GM12878 (cell line): ENCODE data around the gene CCDC149.

Experiments
- BRCA1 ChIP-seq: IDR thresholded peaks from 2 replicates; pipeline ENCODE4 v1.6.1; 2011; ENCODE audit warnings: low read depth, low read length, improper control_type of control experiment
- EZH2 ChIP-seq: IDR thresholded peaks from 2 replicates; pipeline ENCODE4 v1.6.1; 2012; ENCODE audit warnings: low read depth, mild to moderate bottlenecking, control low read depth, inconsistent platforms, low read length, borderline replicate concordance; ENCODE audit not compliant: control insufficient read depth
- HDAC2 ChIP-seq: fragments of 200-600 bp; sonication (generic); IDR thresholded peaks from 2 replicates; pipeline ENCODE4 v1.6.1; 2017
- JUND ChIP-seq: IDR thresholded peaks from 2 replicates; pipeline ENCODE4 v1.6.1; 2012; ENCODE audit warnings: low read depth, mild to moderate bottlenecking, low read length, improper control_type of control experiment, moderate library complexity
- POLR2A ChIP-seq: IDR thresholded peaks from 2 replicates; pipeline ENCODE4 v1.6.1; 2011; ENCODE audit warnings: low read depth, mild to moderate bottlenecking, low read length
- RAD21 ChIP-seq: IDR thresholded peaks from 2 replicates; pipeline ENCODE4 v1.6.1; 2011; ENCODE audit warnings: mild to moderate bottlenecking, low read depth, low read length, moderate library complexity; ENCODE audit not compliant: insufficient read depth
- RCOR1 ChIP-seq: conservative IDR thresholded peaks from 2 replicates; pipeline ENCODE4 v1.6.1; 2012; ENCODE audit warnings: low read depth, low read length, improper control_type of control experiment
- SREBF2 ChIP-seq: IDR thresholded peaks from 2 replicates; pipeline ENCODE4 v1.6.1; 2012; ENCODE audit warnings: mild to moderate bottlenecking, low read length
- TF ChIP-seq, protein P1 (sequence below): IDR thresholded peaks from 2 replicates; pipeline ENCODE4 v1.6.1; 2011; ENCODE audit warnings: low read depth, low read length, improper control_type of control experiment, borderline replicate concordance
- TF ChIP-seq, protein P2 (sequence below): IDR thresholded peaks from 2 replicates; pipeline ENCODE4 v1.6.1; 2012; ENCODE audit warnings: mild to moderate bottlenecking, low read depth, low read length
- TF ChIP-seq, protein P3 (sequence below): fragments of 450-650 bp; IDR thresholded peaks from 2 replicates; pipeline ENCODE4 v1.6.1; 2017; ENCODE audit warnings: mild to moderate bottlenecking, moderate library complexity
- TF ChIP-seq, protein P4 (sequence below): fragments of 450-650 bp; formaldehyde crosslinking; IDR thresholded peaks from 2 replicates; pipeline ENCODE4 v1.4.0; 2020; ENCODE audit warnings: mild to moderate bottlenecking, moderate library complexity

DNA sequence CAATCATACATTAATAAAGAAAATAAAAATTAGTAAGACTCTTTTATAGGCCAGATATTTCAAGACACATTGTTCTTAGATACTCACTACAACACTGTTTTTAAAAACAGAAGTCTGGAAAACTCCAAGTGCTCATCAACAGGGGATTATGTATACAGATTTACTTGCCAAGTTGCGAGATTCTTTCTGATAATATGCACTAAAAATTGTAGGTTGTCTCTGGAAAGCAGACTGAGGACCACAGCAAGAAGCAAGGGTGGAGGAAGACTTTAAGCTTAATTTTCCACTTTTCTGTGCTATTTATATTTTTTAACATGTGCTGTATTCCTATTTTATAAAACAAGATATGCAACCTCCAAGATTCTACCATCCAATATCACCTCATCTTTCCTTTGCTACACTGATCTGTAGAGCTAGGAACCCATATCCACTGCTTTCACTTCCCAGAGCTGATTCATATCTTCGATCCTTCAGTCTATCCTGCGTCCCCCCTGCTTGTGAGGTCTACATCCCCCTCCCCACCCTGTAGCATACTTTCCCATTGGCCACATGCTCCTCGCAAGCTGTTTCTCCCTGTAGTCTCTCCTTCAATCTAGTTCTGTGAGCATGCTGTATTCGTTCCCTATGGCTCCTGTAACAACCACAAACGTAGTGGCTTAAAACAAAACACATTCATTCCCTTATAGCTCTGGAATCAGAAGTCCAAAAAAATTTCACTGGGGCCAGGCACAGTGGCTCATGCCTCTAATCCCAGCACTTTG lies 101.8 kb downstream of the CCDC149 start:
- no peak for TF ChIP-seq POLR2A
- TF ChIP-seq, protein P1, sequence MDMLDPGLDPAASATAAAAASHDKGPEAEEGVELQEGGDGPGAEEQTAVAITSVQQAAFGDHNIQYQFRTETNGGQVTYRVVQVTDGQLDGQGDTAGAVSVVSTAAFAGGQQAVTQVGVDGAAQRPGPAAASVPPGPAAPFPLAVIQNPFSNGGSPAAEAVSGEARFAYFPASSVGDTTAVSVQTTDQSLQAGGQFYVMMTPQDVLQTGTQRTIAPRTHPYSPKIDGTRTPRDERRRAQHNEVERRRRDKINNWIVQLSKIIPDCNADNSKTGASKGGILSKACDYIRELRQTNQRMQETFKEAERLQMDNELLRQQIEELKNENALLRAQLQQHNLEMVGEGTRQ: no peak
- TF ChIP-seq EZH2: no peak
- no peak for TF ChIP-seq HDAC2
- no peak for TF ChIP-seq RAD21
- TF ChIP-seq, protein P2, sequence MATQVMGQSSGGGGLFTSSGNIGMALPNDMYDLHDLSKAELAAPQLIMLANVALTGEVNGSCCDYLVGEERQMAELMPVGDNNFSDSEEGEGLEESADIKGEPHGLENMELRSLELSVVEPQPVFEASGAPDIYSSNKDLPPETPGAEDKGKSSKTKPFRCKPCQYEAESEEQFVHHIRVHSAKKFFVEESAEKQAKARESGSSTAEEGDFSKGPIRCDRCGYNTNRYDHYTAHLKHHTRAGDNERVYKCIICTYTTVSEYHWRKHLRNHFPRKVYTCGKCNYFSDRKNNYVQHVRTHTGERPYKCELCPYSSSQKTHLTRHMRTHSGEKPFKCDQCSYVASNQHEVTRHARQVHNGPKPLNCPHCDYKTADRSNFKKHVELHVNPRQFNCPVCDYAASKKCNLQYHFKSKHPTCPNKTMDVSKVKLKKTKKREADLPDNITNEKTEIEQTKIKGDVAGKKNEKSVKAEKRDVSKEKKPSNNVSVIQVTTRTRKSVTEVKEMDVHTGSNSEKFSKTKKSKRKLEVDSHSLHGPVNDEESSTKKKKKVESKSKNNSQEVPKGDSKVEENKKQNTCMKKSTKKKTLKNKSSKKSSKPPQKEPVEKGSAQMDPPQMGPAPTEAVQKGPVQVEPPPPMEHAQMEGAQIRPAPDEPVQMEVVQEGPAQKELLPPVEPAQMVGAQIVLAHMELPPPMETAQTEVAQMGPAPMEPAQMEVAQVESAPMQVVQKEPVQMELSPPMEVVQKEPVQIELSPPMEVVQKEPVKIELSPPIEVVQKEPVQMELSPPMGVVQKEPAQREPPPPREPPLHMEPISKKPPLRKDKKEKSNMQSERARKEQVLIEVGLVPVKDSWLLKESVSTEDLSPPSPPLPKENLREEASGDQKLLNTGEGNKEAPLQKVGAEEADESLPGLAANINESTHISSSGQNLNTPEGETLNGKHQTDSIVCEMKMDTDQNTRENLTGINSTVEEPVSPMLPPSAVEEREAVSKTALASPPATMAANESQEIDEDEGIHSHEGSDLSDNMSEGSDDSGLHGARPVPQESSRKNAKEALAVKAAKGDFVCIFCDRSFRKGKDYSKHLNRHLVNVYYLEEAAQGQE: no peak
- TF ChIP-seq SREBF2: no peak
- TF ChIP-seq, protein P3, sequence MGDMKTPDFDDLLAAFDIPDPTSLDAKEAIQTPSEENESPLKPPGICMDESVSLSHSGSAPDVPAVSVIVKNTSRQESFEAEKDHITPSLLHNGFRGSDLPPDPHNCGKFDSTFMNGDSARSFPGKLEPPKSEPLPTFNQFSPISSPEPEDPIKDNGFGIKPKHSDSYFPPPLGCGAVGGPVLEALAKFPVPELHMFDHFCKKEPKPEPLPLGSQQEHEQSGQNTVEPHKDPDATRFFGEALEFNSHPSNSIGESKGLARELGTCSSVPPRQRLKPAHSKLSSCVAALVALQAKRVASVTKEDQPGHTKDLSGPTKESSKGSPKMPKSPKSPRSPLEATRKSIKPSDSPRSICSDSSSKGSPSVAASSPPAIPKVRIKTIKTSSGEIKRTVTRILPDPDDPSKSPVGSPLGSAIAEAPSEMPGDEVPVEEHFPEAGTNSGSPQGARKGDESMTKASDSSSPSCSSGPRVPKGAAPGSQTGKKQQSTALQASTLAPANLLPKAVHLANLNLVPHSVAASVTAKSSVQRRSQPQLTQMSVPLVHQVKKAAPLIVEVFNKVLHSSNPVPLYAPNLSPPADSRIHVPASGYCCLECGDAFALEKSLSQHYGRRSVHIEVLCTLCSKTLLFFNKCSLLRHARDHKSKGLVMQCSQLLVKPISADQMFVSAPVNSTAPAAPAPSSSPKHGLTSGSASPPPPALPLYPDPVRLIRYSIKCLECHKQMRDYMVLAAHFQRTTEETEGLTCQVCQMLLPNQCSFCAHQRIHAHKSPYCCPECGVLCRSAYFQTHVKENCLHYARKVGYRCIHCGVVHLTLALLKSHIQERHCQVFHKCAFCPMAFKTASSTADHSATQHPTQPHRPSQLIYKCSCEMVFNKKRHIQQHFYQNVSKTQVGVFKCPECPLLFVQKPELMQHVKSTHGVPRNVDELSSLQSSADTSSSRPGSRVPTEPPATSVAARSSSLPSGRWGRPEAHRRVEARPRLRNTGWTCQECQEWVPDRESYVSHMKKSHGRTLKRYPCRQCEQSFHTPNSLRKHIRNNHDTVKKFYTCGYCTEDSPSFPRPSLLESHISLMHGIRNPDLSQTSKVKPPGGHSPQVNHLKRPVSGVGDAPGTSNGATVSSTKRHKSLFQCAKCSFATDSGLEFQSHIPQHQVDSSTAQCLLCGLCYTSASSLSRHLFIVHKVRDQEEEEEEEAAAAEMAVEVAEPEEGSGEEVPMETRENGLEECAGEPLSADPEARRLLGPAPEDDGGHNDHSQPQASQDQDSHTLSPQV: no peak
- no peak for TF ChIP-seq RCOR1
- TF ChIP-seq JUND: no peak
- no peak for TF ChIP-seq BRCA1
- TF ChIP-seq, protein P4, sequence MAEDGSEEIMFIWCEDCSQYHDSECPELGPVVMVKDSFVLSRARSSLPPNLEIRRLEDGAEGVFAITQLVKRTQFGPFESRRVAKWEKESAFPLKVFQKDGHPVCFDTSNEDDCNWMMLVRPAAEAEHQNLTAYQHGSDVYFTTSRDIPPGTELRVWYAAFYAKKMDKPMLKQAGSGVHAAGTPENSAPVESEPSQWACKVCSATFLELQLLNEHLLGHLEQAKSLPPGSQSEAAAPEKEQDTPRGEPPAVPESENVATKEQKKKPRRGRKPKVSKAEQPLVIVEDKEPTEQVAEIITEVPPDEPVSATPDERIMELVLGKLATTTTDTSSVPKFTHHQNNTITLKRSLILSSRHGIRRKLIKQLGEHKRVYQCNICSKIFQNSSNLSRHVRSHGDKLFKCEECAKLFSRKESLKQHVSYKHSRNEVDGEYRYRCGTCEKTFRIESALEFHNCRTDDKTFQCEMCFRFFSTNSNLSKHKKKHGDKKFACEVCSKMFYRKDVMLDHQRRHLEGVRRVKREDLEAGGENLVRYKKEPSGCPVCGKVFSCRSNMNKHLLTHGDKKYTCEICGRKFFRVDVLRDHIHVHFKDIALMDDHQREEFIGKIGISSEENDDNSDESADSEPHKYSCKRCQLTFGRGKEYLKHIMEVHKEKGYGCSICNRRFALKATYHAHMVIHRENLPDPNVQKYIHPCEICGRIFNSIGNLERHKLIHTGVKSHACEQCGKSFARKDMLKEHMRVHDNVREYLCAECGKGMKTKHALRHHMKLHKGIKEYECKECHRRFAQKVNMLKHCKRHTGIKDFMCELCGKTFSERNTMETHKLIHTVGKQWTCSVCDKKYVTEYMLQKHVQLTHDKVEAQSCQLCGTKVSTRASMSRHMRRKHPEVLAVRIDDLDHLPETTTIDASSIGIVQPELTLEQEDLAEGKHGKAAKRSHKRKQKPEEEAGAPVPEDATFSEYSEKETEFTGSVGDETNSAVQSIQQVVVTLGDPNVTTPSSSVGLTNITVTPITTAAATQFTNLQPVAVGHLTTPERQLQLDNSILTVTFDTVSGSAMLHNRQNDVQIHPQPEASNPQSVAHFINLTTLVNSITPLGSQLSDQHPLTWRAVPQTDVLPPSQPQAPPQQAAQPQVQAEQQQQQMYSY (CRISPR knock-in tag): no peak
